Measurements from ENCODE around the gene STX4. TPM values are rescaled to one million over a fixed set of nuclear protein-coding genes. Genes with fewer than 3 reads are reported as not detected.
A peak's percentile ranks its signal among the peaks of the same experiment; 100 is the strongest.

Gene STX4
- total and polyA plus RNA-seq, 9 of the 15 experiments (the other 6 are each of a cell fraction or from before 2014, with no cell fraction given), result 3.2 to 48.0 (median 21.5) TPM

DNA sequence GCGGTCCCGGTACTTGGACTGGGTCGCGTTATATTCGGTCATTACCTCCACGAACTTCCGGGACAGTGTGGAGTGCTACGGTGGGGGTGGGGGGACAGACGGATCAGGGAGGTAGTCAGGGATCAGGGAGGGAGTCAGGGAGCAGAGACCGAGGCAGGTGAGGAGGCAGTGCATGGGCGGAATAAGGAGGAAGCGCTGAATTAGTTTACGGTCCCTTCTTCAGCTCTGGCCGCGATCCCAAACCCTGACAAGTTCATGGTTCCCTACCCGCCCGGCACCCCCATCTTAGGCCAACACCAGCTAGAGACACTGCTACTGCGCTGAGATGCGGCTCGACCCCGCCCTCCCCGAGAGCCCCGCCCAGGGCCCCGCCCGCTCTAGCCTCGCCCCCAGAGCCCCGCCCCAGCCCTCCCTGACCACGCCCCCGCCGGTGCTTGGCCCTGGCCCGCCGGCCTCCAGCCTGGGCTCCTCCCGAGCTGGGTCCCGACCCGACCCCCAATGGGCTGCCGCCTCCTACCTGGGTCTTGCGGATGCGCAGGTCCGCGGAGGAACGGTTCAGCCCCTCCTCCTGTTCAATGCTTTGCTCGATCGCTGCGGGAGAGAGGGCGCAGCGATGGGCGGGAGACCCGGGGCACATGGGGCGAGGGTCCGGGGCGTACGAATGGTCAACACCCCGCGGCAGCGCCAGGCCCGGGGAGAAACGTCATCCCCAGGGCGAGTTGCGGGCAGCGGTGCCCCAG is 36.2 kb upstream of the STX4 start (continued):
- TF ChIP-seq, protein P1, sequence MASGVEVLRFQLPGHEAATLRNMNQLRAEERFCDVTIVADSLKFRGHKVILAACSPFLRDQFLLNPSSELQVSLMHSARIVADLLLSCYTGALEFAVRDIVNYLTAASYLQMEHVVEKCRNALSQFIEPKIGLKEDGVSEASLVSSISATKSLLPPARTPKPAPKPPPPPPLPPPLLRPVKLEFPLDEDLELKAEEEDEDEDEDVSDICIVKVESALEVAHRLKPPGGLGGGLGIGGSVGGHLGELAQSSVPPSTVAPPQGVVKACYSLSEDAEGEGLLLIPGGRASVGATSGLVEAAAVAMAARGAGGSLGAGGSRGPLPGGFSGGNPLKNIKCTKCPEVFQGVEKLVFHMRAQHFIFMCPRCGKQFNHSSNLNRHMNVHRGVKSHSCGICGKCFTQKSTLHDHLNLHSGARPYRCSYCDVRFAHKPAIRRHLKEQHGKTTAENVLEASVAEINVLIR (CRISPR knock-in tag; IDR thresholded peaks at IDR 0.05), result no peak
- peak; percentile 73 for TF ChIP-seq GABPA (tag; conservative IDR thresholded peaks at IDR 0.05; ENCODE audit: low read depth)
- no peak for TF ChIP-seq MAFG (tag; conservative IDR thresholded peaks at IDR 0.05)
- peak; percentile 73; the same call in 1 of the 2 replicates for TF ChIP-seq TOE1 (IDR thresholded peaks at IDR 0.05; ENCODE audit: borderline replicate concordance)
- no peak for TF ChIP-seq TOE1 (CRISPR knock-in tag; IDR thresholded peaks at IDR 0.05; ENCODE audit: borderline replicate concordance, low read depth)
- TF ChIP-seq ZNF133 (CRISPR knock-in tag; IDR thresholded peaks at IDR 0.05), result no peak
- TF ChIP-seq ZNF224 (CRISPR knock-in tag; IDR thresholded peaks at IDR 0.05), result no peak
- TF ChIP-seq LEF1 (IDR thresholded peaks at IDR 0.05), result peak; percentile 22; the same call in 1 of the 2 replicates
- TF ChIP-seq ZNF354B (CRISPR knock-in tag; IDR thresholded peaks at IDR 0.05), result no peak
- TF ChIP-seq MCM5 (IDR thresholded peaks at IDR 0.05; ENCODE audit: low read depth), result no peak
- TF ChIP-seq JUNB (CRISPR knock-in tag; conservative IDR thresholded peaks at IDR 0.05), result no peak
- TF ChIP-seq, protein P2, sequence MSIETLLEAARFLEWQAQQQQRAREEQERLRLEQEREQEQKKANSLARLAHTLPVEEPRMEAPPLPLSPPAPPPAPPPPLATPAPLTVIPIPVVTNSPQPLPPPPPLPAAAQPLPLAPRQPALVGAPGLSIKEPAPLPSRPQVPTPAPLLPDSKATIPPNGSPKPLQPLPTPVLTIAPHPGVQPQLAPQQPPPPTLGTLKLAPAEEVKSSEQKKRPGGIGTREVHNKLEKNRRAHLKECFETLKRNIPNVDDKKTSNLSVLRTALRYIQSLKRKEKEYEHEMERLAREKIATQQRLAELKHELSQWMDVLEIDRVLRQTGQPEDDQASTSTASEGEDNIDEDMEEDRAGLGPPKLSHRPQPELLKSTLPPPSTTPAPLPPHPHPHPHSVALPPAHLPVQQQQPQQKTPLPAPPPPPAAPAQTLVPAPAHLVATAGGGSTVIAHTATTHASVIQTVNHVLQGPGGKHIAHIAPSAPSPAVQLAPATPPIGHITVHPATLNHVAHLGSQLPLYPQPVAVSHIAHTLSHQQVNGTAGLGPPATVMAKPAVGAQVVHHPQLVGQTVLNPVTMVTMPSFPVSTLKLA (conservative IDR thresholded peaks at IDR 0.05), result peak in 1 of 2 experiments; percentile 56; a peak in 1 of 4 replicates
- peak; percentile 60 for TF ChIP-seq CREM (IDR thresholded peaks at IDR 0.05; ENCODE audit: low read depth)
- TF ChIP-seq, protein P3, sequence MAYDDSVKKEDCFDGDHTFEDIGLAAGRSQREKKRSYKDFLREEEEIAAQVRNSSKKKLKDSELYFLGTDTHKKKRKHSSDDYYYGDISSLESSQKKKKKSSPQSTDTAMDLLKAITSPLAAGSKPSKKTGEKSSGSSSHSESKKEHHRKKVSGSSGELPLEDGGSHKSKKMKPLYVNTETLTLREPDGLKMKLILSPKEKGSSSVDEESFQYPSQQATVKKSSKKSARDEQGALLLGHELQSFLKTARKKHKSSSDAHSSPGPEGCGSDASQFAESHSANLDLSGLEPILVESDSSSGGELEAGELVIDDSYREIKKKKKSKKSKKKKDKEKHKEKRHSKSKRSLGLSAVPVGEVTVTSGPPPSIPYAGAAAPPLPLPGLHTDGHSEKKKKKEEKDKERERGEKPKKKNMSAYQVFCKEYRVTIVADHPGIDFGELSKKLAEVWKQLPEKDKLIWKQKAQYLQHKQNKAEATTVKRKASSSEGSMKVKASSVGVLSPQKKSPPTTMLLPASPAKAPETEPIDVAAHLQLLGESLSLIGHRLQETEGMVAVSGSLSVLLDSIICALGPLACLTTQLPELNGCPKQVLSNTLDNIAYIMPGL (CRISPR knock-in tag; IDR thresholded peaks at IDR 0.05), result no peak
- TF ChIP-seq ZNF695 (CRISPR knock-in tag; IDR thresholded peaks at IDR 0.05), result no peak
- TF ChIP-seq ZNF140 (CRISPR knock-in tag; IDR thresholded peaks at IDR 0.05), result no peak
- TF ChIP-seq PHF20 (IDR thresholded peaks at IDR 0.05; ENCODE audit: partially characterized antibody), result peak; percentile 81
- TF ChIP-seq, protein P4, sequence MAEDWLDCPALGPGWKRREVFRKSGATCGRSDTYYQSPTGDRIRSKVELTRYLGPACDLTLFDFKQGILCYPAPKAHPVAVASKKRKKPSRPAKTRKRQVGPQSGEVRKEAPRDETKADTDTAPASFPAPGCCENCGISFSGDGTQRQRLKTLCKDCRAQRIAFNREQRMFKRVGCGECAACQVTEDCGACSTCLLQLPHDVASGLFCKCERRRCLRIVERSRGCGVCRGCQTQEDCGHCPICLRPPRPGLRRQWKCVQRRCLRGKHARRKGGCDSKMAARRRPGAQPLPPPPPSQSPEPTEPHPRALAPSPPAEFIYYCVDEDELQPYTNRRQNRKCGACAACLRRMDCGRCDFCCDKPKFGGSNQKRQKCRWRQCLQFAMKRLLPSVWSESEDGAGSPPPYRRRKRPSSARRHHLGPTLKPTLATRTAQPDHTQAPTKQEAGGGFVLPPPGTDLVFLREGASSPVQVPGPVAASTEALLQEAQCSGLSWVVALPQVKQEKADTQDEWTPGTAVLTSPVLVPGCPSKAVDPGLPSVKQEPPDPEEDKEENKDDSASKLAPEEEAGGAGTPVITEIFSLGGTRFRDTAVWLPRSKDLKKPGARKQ (CRISPR knock-in tag; IDR thresholded peaks at IDR 0.05), result no peak
- TF ChIP-seq, protein P5, sequence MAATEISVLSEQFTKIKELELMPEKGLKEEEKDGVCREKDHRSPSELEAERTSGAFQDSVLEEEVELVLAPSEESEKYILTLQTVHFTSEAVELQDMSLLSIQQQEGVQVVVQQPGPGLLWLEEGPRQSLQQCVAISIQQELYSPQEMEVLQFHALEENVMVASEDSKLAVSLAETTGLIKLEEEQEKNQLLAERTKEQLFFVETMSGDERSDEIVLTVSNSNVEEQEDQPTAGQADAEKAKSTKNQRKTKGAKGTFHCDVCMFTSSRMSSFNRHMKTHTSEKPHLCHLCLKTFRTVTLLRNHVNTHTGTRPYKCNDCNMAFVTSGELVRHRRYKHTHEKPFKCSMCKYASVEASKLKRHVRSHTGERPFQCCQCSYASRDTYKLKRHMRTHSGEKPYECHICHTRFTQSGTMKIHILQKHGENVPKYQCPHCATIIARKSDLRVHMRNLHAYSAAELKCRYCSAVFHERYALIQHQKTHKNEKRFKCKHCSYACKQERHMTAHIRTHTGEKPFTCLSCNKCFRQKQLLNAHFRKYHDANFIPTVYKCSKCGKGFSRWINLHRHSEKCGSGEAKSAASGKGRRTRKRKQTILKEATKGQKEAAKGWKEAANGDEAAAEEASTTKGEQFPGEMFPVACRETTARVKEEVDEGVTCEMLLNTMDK (IDR thresholded peaks at IDR 0.05; ENCODE audit: borderline replicate concordance, insufficient read depth, low read depth, low read length, poor library complexity, severe bottlenecking), result no peak
- TF ChIP-seq SIN3B (IDR thresholded peaks at IDR 0.05; ENCODE audit: low read depth), result peak; percentile 31; the same call in 1 of the 2 replicates
- TF ChIP-seq FUS (optimal IDR thresholded peaks at IDR 0.05; ENCODE audit: low read depth, low read length), result no peak

Data from K562 (cell line).